Raji (cell line): ENCODE results near the gene MDH1.

Experiments
- POLR2A ChIP-seq: IDR thresholded peaks from 2 replicates; pipeline ENCODE4 v1.6.1; 2011; ENCODE audit warnings: low read depth, low read length, control low read depth; ENCODE audit not compliant: insufficient read depth

The MDH1 gene

DNA sequence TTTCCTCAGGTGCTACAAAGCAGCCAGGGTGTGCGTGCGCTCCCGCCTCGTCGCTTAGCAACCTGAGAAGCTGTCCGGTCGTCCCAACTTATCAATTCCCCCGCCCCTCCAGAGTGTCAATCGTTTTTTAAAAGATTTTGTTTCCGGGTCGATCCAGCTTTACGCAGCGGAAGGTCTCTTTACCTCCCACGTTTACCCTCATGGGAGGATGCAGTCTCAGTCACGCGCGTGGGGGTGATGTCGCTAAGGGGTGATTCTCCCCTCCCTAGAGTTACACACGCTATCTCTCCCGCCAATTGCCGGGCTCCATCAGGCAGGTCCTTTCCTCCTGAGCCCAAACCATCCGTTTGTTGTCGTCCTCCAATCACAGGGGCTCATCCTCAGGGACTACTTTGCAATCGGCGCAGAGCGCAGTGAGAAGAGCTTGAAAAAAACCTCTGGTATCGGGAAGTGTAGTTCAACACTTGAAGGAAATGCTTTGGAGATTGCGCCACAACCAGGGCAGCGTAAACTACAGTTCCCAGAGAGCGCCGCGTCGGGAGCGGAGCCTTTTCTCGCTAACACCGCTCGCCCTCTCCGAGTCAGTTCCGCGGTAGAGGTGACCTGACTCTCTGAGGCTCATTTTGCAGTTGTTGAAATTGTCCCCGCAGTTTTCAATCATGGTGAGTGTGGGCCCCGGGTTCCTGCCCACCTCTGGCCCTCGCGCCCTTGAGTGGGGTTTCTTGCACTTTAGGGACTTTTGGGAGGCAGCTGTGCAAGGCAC lies at the start of gene MDH1, which contains the start of gene WDPCP:
TSS of gene MDH1 (plus strand) at position 579 of the 763 bp plus-strand sequence. CDS start at position 660, 81 bp downstream.
TSS of gene WDPCP (minus strand) at position 93 of the 763 bp plus-strand sequence. CDS start 206 bp downstream, outside the sequence.
- TF ChIP-seq POLR2A = peak; percentile 82

DNA sequence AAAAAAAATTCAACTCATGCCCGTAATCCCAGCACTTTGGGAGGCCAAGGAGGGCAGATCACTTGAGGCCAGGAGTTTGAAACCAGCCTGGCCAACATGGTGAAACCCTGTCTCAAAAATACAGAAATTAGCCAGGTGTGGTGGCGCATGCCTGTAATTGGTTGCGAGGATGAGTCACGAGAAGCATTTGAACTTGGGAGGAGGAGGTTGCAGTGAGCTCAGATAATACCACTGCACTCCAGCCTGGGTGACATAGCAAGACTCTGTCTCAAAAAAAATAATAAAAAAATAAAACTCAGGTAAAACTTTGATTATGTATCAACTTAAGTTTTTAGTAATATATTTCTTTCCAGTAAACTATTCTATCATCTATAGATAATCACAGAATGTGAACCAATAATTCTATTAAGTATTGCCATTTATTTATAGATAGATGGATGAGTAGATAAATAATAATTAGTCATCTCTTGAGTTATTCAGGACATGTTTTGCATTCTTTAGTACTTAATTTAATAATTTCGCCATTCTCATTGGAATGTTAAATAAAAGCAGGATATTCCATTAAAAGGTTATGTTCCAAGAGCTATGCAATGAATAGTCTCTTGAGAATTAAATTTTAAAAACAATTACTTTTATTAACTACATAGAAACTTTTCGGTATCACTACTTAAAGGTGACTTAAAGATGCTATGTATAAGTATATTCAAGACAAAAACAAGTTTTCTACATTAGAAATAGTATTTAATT lies 49.2 kb upstream of the MDH1 start:
- no peak for TF ChIP-seq POLR2A

DNA sequence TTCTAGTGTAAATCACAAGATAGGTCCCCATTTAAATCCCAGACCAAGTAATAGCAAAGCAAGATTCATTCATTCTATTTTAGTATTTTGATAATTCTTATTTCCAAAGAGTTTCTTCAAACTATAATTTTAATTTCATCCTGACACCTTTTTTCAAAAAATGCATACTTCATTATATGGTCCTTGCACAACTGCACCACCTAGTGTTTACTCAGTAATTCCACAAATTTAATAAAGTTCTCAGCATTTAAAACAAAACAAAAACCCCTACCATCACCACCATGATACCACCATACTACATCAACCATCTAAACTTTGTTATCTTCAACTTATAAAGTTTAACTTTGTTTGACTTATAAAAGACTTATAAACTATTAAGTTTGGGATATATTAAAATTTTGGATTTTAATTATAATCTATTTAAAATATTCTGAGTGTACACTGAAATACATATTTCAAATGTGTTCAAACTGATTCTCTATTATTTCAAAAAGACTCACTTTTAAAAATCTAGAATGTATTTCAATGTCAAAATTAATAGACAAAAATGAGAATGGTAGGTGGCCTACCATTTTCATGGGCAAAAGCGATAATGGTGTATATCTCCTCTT lies 44.6 kb upstream of the MDH1 start:
- no peak for TF ChIP-seq POLR2A

DNA sequence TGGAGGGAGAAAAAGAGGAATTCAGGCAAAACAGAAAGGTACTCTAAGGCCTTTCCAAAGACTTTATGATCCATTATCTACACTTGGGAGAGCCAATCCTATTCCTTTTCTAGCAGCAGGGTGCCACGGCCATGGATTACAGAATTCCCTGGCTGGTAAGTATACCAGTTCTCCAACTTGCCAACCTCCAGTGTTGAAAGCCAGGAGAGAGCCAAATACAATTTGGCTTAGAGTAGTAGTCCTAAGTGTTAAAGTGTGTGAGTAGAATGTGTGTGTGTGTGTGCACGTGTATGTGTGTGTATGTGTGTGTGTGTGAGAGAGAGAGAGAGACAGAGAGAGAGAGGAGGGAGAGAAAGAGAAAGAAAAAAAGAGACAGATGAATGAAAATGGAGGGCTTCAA lies 43.7 kb upstream of the MDH1 start:
- no peak for TF ChIP-seq POLR2A

DNA sequence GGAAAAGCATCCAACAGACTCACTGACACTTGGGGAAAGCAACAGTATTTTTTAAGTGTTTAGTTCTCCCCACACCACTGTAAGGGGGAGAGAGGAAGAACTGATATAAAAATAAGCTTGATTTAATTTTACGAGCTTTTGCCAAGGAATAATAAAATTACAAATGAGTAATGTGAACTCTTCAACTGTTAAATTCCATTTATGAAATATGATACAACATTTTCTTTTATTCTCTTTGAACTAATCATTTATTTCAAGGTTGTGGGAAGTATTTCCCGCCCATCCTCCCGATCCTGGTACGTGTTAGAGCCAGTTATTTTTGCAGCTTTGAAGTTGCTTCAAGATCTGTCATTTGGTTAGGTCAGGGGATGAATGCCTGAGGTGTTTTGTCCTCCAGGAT lies 35.7 kb upstream of the MDH1 start:
- no peak for TF ChIP-seq POLR2A

DNA sequence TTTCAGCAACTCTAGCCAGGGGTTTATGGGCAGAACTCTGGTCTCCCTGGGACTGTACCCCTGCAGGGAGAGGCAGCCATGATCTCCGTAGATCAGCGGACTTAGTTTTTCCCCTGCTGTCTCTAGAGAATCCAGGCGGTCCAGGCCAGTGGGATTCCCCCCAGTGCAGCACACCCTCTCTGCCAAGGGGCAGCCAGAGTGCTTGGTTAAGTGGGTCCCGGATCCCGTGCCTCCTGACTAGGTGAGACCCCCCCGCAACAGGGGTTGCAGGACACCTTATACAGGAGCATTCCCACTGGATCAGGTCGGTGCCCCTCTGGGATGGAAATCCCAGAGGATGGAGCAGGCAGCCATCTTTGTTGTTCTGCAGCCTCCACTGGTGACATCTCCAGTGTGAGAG lies 33.5 kb upstream of the MDH1 start:
- no peak for TF ChIP-seq POLR2A

DNA sequence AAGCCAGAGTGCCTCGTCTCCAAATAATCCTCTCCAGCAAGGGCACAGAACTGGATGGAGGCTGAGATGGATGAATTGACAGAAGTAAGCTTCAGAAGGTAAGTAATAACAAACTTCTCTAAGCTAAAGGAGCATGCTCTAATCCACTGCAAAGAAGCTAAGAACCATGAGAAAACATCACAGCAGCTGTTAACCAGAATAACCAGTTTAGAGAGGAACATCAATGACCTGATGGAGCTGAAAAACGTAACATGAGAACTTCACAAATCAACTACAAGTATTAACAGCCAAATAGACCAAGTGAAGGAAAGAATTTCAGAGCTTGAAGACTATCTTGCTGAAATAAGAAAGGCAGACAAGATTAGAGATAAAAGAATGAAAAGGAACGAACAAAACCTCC lies 32.8 kb upstream of the MDH1 start:
- TF ChIP-seq POLR2A = no peak

DNA sequence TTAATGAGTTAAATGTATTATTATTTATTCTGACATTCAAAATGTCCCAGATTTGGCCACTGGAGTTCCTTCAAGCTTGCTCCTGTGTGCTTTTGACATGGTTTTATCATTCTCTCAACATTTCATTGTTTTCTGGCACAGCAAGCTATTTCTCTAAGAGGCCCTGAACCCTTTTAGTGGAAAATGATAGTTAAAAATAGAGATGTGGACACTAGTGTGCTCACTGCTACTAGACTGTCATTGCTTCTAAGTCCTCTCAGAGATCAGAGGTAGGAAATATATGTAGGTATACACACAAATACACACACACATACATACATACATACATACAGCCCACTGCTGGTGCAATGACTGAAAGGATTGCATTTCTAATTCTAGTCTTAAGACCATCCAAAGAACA lies 26.0 kb upstream of the MDH1 start:
- no peak for TF ChIP-seq POLR2A

DNA sequence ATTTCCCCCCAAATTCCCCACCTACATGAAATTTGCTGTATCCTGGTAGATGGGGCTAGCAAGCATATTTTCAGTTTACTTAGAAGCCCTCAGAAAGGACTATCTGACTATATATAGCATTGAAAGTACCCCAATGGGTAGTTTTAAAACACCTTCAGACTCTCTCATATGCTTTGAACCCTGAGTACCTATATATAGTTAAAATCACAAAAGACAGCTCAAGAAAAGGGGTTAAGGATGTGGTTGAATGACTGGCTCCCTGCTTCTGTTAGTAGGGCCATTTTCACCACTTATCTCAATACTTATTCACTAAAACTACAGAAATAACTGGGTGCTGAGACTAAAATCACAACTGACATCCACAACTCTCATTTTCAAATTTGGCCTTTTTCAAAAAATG lies 19.0 kb upstream of the MDH1 start:
- no peak for TF ChIP-seq POLR2A

DNA sequence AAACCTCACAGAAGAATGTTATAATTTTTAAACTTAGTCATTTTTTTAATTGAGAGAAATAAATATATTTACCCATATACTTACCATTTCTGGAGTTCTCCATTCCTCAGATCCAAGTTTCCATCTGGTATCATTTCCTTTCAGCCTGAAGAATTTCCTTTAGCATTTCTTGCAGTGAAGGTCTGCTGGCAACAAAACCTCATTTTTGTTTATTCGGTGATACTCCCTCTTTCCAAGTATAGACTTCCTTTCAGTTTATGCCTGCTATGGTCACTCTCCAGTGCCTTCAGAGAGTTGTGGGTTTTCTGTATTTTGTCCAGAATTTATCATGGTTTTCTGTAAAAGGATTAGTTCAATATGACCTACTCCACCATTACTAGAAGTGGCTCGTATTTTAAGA lies 17.5 kb upstream of the MDH1 start:
- no peak for TF ChIP-seq POLR2A

DNA sequence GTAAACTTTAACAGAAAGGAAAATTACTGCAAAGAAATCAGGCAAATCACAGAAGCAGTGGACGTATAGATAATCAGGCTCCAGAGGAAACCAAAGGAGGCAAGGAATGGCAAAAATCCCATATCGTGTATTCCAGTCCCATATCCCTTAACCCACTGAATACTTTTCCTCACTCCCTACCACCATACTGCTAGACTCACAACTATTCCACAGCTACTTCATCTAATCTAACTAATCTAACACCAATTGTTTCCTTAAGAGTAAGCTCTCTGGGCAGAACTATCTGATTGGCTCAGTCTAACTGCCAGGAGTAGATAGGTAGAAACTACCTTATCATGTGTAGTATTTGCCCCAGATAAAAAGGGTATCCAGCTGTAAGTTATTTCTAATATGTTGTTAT lies 16.8 kb upstream of the MDH1 start:
- no peak for TF ChIP-seq POLR2A

DNA sequence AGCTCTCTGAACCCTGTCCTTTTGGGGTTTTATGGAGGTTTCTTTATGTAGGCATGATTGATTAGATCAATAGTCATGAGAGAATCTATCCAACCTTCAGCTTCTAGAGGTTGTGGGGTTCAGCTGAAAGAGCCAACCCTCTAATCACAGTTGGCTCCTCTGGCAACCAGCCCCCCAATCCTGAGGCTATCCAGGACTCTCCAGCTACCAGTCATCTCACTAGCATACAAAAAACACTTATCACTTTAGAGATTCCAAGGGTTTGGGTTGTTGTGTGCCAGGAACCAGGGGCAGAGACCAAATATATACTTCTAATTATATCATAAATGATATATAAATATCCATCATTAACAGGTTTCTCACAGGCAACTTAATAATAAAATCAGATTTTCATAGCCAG lies 12.2 kb upstream of the MDH1 start:
- TF ChIP-seq POLR2A = no peak

DNA sequence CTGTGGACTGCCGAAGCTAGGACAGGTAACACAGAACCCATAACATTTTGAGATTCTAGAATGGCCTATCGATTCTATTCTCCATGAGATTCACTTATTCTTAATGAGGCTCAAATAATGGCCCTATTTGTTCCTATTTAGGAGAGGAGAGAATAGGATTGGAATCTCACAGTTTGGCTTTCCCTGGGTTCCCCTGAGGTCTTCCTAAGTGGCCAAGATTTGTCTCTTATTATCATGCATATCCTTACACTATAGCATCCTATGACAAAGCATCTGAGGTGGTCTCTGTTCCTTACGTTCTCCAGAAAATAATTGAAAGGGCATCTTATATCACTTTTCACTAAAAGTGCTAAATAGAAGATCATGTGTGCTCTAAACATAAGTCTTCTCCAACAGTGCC lies 10.0 kb upstream of the MDH1 start:
- TF ChIP-seq POLR2A = no peak

DNA sequence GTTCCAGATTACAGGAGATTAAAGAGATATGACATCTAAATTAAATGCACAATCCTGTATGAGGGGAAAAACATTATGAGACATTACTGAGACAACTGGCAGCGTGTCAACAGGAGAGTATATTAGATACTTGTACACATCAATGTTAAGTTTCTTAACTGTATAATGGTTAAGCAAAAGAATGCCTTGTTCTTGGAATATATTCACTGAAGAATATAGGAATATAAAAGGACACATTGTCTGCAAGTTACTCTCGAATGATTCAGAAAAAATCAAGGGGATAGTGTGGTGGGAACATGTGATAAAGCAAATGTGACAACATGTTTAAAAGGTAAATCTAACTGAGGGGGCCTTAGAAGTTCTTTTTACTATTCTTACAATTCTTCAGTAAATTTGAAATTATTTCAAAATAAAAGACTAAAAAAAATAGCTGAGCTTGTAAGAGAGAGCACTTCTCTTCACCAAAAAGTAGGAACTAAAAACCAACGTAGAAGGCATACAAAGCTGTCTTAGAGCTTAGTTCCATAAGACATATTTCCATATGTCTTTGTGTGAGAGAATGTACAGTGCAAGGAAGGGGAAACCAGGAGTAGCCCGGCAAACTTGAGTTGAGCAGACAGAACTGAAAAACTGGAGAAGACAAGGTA lies 8.0 kb upstream of the MDH1 start:
- no peak for TF ChIP-seq POLR2A

DNA sequence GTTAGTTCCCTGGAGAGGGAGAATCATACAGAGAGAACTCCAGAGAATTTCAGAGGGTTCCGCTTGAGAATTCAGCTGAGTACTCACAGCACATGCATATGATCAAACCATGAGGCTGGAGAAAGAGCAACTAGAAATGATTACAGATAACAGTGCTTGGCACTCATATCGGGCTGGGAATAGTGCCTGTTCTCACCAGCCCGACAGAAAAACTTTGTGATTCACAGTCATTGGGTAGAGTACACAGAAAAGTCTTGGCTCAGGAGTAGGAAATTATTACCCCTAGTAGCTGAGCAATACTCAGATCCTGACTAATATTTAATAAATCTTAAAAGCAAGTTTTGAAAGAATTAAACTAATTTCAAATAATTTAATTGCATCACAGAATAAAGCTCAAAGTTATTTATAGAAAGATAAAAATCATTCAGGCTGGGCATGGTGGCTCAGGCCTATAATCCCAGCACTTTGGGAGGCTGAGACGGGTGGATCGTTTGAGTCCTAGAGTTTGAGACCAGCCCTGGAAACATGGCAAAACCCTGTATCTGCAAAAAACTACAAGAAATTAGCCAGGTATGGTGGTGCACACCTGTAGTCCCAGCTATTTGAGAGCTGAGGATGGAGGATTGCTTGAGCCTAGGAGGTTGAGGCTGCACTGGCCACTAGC lies 7.3 kb upstream of the MDH1 start:
- no peak for TF ChIP-seq POLR2A
